Esophagus mucosa (tissue), 1 donor: ENCODE results near the gene BRD1. TPM values are rescaled to one million over a fixed set of nuclear protein-coding genes. Genes with fewer than 3 reads are reported as not detected.

ENCODE experiments used
- ATAC-seq: fragments of 200-7000 bp; cut with Tn5 transposase; one replicate; pipeline ENCODE4 v1.9.1; 2020
- total RNA-seq: library from RNA; stranded (reverse); gene quantifications from one replicate; pipeline ENCODE4 v1.2.4, GENCODE V29; 2023
- donor health status: DM: yes; HTN: yes; CAD: no.

The BRD1 gene
- total RNA-seq, 1 donor from 2014 or later = 23.8 TPM

GRCh38 chr22:49726701-49727101, 101.0 kb downstream of the BRD1 start:
- ATAC-seq = no peak

GRCh38 chr22:49726022-49726681, 101.5 kb downstream of the BRD1 start:
- ATAC-seq = no peak

DNA sequence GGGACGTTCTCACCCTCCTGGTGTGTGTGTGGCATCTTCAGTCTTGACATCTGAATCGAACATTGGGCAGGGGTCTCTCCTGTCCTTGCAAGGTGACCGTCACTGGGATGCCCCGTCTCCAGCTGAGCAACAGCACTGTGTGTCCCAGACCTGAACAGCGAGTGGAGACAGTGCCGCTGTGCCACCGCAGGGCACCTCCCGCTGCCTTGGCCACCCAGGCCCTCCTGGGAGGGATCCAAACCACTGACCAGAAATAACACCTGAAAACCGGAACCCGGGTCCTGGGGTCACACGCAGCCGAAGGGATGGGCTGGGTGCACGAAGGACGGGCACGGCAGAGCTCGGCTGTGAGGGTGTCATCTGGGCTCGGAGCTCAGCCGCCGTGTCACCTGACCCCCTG, 102.2 kb downstream of the BRD1 start:
- ATAC-seq = no peak

DNA sequence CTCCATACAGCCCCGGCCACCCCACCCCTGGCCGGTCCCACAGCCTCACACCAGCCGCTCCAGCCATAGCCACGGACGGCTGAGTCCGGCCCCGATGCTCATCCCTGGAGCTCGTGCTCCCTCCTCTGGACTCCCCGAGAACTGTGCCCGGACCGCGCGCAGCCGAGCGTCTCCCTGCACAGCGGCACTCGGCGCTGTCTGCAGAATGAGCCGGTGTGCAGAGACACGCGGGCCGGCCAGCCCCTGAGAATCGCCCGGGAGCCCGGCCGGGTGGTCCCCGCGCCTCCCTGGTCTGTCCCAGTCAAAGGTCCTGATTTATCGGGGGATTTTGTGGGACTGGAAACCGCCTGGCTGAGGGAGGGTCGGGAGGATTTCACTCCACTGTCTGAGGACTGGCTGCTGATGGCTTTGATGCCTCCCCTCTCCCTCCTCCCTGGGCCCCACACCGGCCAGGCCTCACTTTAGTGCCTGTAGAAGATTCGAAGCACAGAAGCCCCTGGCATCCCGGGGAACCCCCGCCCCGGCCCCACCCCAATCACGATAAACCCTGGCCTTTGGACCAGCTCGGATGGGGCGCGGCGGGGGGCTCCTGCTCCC, 102.7 kb downstream of the BRD1 start:
- peak; percentile 84 for ATAC-seq

DNA sequence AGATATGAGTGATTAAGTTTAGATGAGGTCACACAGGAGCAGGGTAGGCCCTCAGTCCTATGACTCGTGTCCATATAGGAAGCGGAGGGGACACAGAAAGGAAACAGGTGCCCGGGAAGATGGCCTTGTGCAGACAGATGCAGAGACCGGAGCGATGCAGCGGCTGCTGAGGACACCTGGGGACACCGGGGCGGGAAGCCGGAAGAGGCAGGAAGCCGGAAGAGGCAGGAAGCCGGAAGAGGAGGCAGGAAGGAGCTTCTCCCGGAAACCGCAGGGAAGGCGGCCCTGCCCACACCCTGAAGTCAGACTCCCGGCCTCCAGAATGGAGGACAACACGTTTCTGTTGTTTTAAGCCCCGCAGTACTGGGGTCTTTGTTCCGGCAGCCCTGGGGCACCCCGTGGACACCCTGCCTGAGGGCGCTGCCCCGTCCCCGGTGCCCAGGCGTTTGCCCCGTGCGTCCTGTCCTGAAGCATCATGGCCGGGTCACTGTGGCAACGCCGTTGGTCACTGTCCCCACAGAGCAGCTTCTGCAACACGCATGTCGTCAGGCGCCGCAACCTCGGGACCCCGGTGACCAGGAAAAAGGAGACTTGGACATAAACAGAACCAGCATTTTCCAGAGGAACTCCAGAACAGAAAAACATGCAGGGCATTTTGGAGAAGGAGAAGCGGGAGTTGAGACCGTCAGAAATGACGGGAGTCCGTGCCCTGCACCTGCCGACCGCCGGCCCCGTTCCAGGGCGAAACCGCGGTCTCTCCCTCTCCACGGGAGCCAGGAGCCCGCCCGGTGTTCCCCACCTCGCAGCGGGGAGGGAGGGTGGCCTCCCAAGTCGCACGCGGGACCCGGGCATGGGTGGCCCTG, 103.4 kb downstream of the BRD1 start:
- no peak for ATAC-seq

DNA sequence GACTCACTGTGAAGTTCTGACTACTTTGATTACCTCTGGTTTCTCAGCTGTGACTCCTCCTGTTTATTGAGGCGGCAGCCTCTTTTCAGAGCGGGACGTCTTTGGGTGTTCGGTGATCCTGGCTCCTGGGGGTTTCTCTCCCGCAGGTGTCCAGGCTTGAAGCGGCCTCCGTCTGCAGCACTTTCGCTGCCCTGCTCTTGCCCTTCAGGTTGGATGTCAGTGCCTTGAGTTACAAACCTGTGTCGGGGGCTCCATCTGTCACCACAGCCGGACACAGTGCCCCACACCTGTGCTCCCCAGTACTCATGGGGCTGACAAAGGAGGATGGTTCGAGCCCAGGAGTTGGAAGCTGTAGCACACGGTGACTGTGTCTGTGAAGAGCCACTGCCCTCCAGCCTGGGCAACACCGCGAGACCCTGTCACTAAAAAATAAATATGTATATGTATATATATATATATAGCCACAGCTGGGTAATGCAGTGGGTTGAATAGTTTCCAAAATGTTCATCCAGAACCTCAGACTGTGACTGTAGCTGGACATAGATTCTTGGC, 104.1 kb downstream of the BRD1 start:
- ATAC-seq = no peak

Other genes with a start within 250 kb of the BRD1 start
- 9.0 TPM for gene ZBED4, start 26.0 kb upstream of the BRD1 start, total RNA-seq
- gene ALG12, start 90.6 kb upstream of the BRD1 start, total RNA-seq = 10.1 TPM
- gene CRELD2, start 90.8 kb upstream of the BRD1 start, total RNA-seq = 25.5 TPM
- gene PIM3, start 132.9 kb upstream of the BRD1 start, total RNA-seq = 50.5 TPM
- gene IL17REL, start 184.9 kb upstream of the BRD1 start, total RNA-seq = not detected
- gene TTLL8, start 230.4 kb upstream of the BRD1 start, total RNA-seq = not detected